NOMO-1 treated with DMSO at 0.1 percent for 48 hours (cell line): ENCODE measurements around the gene NT5C2.
"Not testable (repeated sequence)": the region's sequence is repeated elsewhere in the genome, so short reads cannot be mapped to it uniquely, and the experiment has no call there.

Experiments used
- DNase-seq: peaks from one replicate; lab custom pipeline; 2025; ENCODE audit not compliant: unreplicated experiment; lab: John Stamatoyannopoulos, UW

Gene NT5C2

GRCh38 chr10:103166523-103166922 is 26.5 kb downstream of the NT5C2 start:
- DNase-seq = no peak

- DNase-seq = not testable (repeated sequence)
These were observed 29.2 kb downstream of the NT5C2 start for GRCh38 chr10:103163766-103164403.

GRCh38 chr10:103157246-103157645 is 35.8 kb downstream of the NT5C2 start:
- no peak for DNase-seq

- no peak for DNase-seq
These were observed 37.5 kb downstream of the NT5C2 start for GRCh38 chr10:103155471-103156085.

GRCh38 chr10:103154521-103155299 is 38.4 kb downstream of the NT5C2 start:
- DNase-seq = no peak

GRCh38 chr10:103153302-103154197 is 39.5 kb downstream of the NT5C2 start:
- DNase-seq = no peak

GRCh38 chr10:103149991-103150622 is 43.0 kb downstream of the NT5C2 start:
- no peak for DNase-seq

GRCh38 chr10:103147645-103148044 is 45.4 kb downstream of the NT5C2 start:
- DNase-seq = peak; percentile 69

GRCh38 chr10:103145860-103146466 is 47.1 kb downstream of the NT5C2 start:
- DNase-seq = no peak

GRCh38 chr10:103145046-103145445 is 48.0 kb downstream of the NT5C2 start:
- no peak for DNase-seq

GRCh38 chr10:103144041-103144440 is 49.0 kb downstream of the NT5C2 start:
- no peak for DNase-seq

GRCh38 chr10:103143641-103144040 is 49.4 kb downstream of the NT5C2 start:
- DNase-seq = not testable (repeated sequence)

GRCh38 chr10:103141950-103142349 is 51.1 kb downstream of the NT5C2 start:
- no peak for DNase-seq

- no peak for DNase-seq
These were observed 52.6 kb downstream of the NT5C2 start for GRCh38 chr10:103140469-103140868.

- no peak for DNase-seq
These were observed 53.3 kb downstream of the NT5C2 start for GRCh38 chr10:103139803-103140202.

GRCh38 chr10:103135168-103135567 is 57.9 kb downstream of the NT5C2 start:
- not testable (repeated sequence) for DNase-seq

- no peak for DNase-seq
These were observed 62.2 kb downstream of the NT5C2 start for GRCh38 chr10:103130910-103131309.

GRCh38 chr10:103130180-103130579 is 62.9 kb downstream of the NT5C2 start:
- DNase-seq = not testable (repeated sequence)

- no peak for DNase-seq
These were observed 65.8 kb downstream of the NT5C2 start for GRCh38 chr10:103127241-103127640.
